ENCODE data around the gene GYPA. TPM values are rescaled to one million over a fixed set of nuclear protein-coding genes. Genes with fewer than 3 reads are reported as not detected.

GYPA gene
- total RNA-seq = not detected in 2 replicates

DNA sequence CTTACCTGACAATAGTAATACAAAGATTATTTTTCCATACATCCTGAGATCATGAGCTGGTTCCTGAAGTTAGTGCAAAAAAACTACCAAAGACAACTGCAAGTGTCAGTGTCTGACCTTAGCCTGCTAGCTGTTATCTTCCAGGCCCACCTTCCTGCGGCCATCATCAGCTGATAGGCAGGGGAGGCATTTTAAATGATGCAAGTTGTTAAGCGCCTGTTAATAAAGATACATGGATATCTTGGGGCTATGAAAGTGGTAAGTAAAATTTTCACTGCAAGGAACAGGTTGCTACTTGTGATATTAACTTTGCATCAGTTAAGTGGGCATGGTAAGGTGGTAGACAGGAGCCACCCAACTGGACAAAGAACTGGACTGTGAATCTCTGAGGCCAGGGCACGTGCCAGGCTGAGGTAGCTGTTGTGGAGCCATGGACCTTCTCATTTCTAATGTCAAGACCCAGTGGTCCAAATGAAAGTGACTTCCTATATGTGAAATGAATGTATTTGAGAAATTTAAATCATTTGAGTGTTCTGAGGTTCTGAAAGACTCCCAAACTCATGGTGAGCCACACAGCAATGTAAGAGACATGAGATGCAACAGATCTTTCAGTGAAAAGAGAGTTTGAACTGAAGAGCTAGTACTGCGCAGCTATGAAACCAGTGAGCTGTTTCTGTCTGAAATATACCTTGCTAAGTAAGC, at the start of gene GYPA:
Gene GYPA (minus strand): TSS at position 125 of the 702 bp plus-strand sequence. CDS start 83 bp downstream, at position 42.

Other genes with a start within 250 kb of the GYPA start
- gene GYPE, start 235.2 kb downstream of the GYPA start, total RNA-seq = 1.6 and 2.1 TPM in 2 replicates
- gene GYPB, start 121.3 kb downstream of the GYPA start, total RNA-seq = not detected in 2 replicates